NT2/D1 (cell line): ENCODE measurements around the gene SMOC2.

Source experiments
- SUZ12 ChIP-seq: IDR thresholded peaks from 2 replicates; pipeline ENCODE4 v1.6.1; 2011; ENCODE audit not compliant: insufficient read length, insufficient read depth; ENCODE audit errors: extremely low read depth
- YY1 ChIP-seq: IDR thresholded peaks from 2 replicates; pipeline ENCODE4 v1.6.1; 2011; ENCODE audit not compliant: insufficient read length, insufficient read depth
- ZNF274 ChIP-seq: IDR thresholded peaks from 2 replicates; pipeline ENCODE4 v1.6.1; 2011; ENCODE audit warnings: mild to moderate bottlenecking, low read depth, low read length

- no peak for TF ChIP-seq SUZ12
- no peak for TF ChIP-seq YY1
- no peak for TF ChIP-seq ZNF274
These were observed 44.4 kb upstream of the SMOC2 start for GRCh38 chr6:168396561-168396960.
